Activated CD8-positive, alpha-beta memory T cell treated with anti-CD3 and anti-CD28 coated beads, Interleukin-2, amount 50 U/mL, for 4 hours (primary cell): ENCODE data around the gene GPRC6A.

Experiments
- DNase-seq: peaks from one replicate; pipeline ENCODE4 v3.0.0-alpha.2; 2020

GPRC6A gene

DNA sequence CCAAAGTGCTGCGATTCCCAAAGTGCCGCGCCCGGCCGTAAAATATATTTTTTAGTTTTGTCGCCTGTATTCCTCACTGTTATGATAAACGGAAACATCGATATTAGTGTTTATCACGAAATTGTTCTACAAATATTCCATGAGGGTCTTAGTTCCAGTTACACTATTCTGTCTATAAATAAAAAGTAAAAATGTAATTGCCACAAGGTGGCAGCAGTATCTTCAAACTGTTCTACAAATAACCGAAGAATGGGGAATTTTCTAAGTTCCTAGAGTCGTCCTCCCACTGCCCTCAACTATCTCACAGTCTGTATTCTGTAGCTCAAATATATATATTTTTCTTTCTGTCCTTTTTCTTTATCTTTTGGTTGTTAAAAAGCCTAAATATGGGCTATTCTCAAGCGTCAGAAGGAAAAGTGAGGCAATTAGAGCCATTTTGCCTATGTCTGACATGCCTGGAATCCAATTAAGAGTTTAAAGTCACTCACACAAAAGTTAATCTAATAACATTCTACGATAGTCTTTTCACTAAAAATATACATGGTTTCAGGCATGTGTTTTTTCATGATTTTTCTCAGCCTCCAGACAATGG, 49.2 kb downstream of the GPRC6A start:
- DNase-seq, result no peak

DNA sequence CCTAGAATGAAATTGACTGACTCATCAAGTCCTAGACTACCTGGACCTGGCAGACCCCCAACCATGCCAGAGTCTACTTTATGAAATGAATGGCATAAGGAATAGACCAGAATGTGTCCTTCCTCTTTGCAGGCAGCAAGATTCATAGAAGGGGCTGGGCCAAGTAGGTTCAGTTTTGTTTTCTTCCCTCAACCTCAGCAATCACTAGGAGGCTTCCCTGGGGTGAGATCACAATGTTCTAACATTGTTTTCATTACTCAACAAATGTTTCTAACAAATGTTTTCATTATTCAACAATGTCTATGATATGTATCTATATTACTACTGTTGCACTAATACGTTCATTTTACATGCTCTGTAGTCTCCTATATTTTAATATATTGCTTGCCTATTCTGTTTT, 55.0 kb downstream of the GPRC6A start:
- DNase-seq, result no peak

- DNase-seq, result no peak
These were observed 56.4 kb downstream of the GPRC6A start for GRCh38 chr6:116772450-116772849.

DNA sequence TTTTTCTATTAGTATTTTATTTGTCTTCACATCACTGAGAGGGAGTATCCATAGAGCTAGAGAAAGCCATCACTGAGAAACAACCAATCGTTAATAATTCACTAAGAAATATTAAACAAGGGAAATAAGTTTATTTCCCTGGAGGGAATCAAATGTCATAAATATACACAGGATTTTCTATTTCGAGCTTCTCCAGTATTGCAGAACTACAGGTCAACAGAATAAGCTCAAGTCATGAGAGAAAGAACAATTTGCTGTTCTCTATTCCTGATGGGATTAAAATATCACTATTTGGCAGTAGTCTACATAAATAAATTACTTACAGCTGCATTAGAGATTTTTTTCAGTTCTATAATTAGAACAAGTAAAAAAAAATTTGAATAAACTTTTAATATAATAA, 61.2 kb downstream of the GPRC6A start:
- no peak for DNase-seq

DNA sequence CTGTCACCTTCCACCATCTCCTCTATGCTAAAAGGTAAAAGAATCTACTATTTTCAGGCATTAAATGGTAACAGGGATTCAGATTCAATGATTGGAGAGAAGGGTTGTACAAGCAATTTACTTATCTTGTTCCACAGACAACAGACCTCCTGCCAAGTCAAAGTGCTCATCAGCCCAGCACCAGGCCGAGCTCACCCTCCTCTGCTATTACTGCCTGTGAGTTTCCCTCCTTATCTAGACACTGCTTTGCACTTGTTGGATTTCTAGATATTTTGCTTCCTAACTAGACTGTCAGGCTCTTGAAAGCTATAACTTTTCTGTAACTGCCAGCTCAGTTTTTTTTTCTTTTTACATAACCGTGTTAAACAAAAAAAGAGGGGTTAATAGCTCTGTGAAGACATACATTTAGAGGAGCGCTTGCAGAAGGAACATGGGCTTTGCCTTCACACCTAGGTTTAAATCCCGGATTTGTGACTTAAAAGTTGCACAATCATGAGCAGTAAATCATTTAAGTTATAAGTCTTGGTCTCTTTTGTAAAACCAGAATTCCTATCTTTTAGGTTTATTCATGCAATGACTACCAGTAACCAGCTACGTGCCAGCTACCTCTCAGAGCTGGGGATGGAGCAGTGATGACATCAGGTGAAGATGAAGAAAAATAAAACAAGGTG, 62.2 kb downstream of the GPRC6A start:
- DNase-seq, result no peak

DNA sequence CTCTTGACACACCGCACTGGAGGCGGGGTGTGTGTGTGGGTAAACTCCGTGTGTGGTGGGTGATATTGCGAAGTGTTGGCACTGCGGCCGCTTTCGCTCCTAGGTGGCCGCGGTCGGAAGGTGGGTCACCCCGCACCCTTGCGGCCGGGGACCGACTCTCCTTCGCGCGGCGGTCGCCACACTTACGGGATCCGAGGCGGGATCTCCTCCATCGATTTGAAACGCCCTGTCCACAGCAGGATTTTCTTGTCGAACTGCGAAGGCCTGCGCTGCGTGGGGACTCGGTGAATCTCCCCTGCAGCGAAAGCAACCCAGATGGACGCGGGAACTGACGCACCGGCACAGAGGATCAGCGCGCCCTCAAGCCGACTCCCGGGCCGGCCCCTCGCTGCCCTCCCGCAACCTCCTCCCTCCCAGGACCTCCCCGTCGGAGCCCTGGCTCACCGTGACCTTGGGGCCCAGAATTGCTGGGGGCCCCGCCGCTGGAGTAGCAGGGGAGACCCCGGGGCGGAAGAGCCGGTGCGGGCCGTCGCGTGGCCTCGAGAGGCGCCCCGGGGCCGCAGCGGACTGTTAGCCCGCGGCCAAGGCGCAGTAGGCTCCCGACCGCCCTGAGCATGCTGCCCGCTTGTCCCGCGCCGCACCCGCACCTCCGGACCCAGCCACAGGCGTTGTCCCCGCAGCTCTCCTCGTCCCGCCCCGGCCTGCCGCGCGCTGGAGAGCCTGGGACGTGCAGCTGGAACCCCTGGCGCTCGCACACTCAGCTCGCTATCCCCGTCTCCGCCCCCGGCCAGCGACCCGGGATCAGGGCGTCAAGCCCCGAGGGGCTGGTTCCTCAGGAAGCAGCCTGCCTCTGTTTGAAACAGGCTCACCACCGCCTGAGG, 63.7 kb downstream of the GPRC6A start, which contains the start of gene FAM162B:
TSS of gene FAM162B (minus strand) at position 759 of the 881 bp plus-strand sequence. CDS start at position 616, 143 bp downstream.
- DNase-seq, result no peak

DNA sequence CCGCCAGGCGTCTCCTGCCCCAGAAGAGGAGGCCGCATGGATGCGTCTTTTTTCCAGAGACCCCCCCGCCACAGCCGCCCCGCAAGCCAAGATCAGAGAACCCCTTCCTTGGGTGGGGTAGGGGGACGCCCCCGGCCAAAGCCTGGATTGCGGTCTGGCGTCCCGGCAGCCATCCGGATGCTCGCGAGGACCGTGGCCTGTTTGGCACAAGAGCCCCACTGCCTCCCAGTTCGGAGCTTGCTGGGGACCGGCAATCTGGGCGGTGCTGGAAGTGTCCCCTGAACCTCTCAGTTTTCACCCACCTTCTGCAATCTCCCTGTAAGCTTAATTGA, 64.3 kb downstream of the GPRC6A start:
- DNase-seq, result no peak

DNA sequence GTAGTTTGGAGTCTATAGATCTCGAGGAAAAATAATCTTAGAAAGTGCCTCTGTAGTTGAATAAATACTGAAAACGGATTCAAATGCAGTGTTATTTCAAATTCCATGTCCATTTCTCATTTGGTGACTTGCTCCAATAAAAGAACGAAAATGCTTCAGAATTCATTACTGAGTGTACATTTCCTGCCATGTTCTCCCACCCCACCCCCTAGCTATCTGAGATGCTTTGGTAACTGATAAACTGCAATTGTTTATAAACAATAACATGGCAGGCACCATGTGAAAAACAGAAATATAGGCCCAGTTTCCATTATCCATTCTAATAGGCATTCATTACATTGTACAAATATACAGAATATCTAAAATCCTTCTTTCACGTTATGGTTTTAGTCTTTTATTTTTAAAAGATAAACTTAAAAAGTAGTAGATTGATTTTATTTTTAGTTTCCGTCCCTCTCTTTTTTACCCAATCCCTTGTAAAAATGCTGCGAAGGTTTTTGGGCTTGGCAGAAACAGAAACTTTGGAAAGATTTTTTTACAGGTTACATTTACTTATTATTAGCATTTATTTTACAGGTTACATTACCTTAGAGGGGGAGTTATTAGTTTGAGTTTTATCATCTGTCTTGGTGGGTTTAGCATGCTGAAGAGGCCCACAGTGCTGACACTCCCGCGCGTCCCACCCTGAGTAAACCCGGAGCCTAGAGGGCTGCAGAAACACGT, 64.8 kb downstream of the GPRC6A start:
- no peak for DNase-seq

DNA sequence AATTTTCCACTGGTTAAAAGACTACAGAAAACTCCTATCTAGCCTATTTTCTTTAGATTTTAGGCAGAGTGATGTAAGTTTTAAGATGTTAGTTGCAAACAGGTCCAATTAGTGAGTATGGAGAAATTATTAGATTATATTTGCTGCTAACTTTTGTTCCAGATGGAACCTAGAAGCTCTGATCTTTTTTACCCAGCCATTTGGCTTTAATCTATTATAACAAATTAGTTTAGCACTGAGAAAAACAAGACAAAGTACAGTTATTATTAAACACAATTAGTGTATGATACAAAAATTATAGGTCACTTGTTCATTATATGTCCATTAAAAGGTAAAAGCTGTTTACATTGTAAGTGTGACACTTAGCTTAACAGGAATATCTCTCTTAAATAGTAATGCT, 65.8 kb downstream of the GPRC6A start:
- DNase-seq, result no peak

GRCh38 chr6:116762235-116762634, 66.6 kb downstream of the GPRC6A start:
- no peak for DNase-seq

DNA sequence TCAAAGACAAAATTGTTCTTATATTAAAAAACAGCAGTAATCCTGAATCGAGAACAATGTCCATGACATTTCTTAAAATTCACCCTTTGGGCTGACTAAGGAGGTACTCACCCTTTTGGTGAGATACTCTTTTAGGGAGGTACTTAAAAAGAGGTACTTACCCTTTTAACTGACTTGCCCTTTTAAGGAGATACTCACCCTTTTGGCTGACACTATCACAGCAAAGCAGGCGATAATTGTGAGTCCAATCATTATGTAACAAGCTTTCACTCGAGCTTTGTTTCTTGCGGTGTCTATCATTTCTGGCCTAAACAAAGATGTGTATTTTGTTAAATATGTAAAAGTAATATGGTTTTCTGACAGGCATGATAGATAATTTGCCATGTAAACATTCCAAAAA, 67.1 kb downstream of the GPRC6A start:
- DNase-seq, result no peak

DNA sequence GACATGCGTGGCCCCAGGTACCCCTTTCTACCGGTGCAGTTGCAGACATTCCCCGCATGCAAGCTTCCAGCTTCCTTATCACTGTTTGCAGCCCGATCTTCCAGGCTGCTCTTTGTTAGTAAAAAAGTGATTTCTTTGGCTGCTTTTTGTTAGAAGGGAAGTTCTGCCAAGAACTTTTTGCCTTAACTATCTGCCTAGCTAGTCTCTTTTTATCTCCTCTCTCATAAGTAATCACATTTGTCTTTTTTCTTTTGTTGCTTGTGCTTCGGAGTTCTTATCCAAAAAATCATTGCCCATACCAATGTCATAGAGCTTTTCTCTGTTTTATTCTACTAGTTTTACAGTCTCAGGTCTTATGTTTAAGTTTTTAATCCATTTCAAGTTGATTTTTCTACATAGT, 83.7 kb downstream of the GPRC6A start:
- DNase-seq, result no peak
